Measurements from ENCODE around the gene YTHDC1. TPM values are rescaled to one million over a fixed set of nuclear protein-coding genes. Genes with fewer than 3 reads are reported as not detected.

The YTHDC1 gene
- total RNA-seq, 6 donors from 2014 or later, result 54.1 to 137 (median 76.3) TPM

GRCh38 chr4:68272380-68272779, 77.5 kb downstream of the YTHDC1 start:
- no peaks in the 10 kb centered on the region for H3K36me3 ChIP-seq
- ATAC-seq (ENCODE audit: low FRiP score in 2 of 2), result peak in 1 of 2 donors; percentile 27
- H3K9me3 ChIP-seq, result no peaks in the 10 kb centered on the region
- no peak for TF ChIP-seq EP300 (IDR thresholded peaks at IDR 0.05)
- peak overlapping the region in 1 of 4 donors; percentile 15 for H3K4me3 ChIP-seq
- H3K27ac ChIP-seq, result no peak overlapping the region
- DNase-seq, result no peak
- peaks cover 0 to 3% (median 0%) of the 10 kb centered on the region in 4 donors for H3K4me1 ChIP-seq
- no peaks in the 10 kb centered on the region for H3K27me3 ChIP-seq
- WGBS, 2 donors, result 49 to 60% methylated on average over 2 of the region's 2 CpGs

- H3K27me3 ChIP-seq, result no peaks in the 10 kb centered on the region
- H3K27ac ChIP-seq, result no peak overlapping the region
- TF ChIP-seq EP300 (IDR thresholded peaks at IDR 0.05), result no peak
- peak; percentile 51 to 80 (median 76) for TF ChIP-seq CTCF (IDR thresholded peaks at IDR 0.05)
- DNase-seq (no peak), ATAC-seq (ENCODE audit: low FRiP score in 2 of 2) (peak in 1 of 2 donors; percentile 90)
- peaks cover 0 to 3% (median 0%) of the 10 kb centered on the region in 4 donors for H3K4me1 ChIP-seq
- 29 to 40% methylated on average over 11 of the region's 11 CpGs for WGBS, 2 donors
- no peaks in the 10 kb centered on the region for H3K9me3 ChIP-seq
- peak overlapping the region in 1 of 4 donors; percentile 15 for H3K4me3 ChIP-seq
- H3K36me3 ChIP-seq, result no peaks in the 10 kb centered on the region
These were observed 78.0 kb downstream of the YTHDC1 start for GRCh38 chr4:68271851-68272357.

GRCh38 chr4:68267433-68267944, 82.4 kb downstream of the YTHDC1 start:
- Histone ChIP-seq H3K4me3 (no peak overlapping the region), H3K27me3 (no peaks in the 10 kb centered on the region), H3K4me1 (peaks cover 0 to 3% (median 0%) of the 10 kb centered on the region in 4 donors), H3K36me3 (no peaks in the 10 kb centered on the region), H3K9me3 (no peaks in the 10 kb centered on the region), H3K27ac (no peak overlapping the region)
- TF ChIP-seq POLR2A (IDR thresholded peaks at IDR 0.05), result no peak
- no peak for TF ChIP-seq EP300 (IDR thresholded peaks at IDR 0.05)
- TF ChIP-seq CTCF (IDR thresholded peaks at IDR 0.05), result no peak
- TF ChIP-seq POLR2AphosphoS5 (IDR thresholded peaks at IDR 0.05), result no peak
- DNase-seq (no peak), ATAC-seq (ENCODE audit: low FRiP score in 2 of 2) (no peak)
- WGBS, 2 donors, result 53 to 63% methylated on average over 2 of the region's 2 CpGs

GRCh38 chr4:68264875-68265565, 84.9 kb downstream of the YTHDC1 start:
- no peaks in the 10 kb centered on the region for H3K9me3 ChIP-seq
- no peaks in the 10 kb centered on the region for H3K27me3 ChIP-seq
- no peak for TF ChIP-seq EP300 (IDR thresholded peaks at IDR 0.05)
- TF ChIP-seq CTCF (IDR thresholded peaks at IDR 0.05), result no peak
- TF ChIP-seq POLR2A (IDR thresholded peaks at IDR 0.05), result no peak
- TF ChIP-seq POLR2AphosphoS5 (IDR thresholded peaks at IDR 0.05), result no peak
- no peak overlapping the region for H3K4me3 ChIP-seq
- H3K36me3 ChIP-seq, result no peaks in the 10 kb centered on the region
- H3K4me1 ChIP-seq, result peaks cover 0 to 3% (median 0%) of the 10 kb centered on the region in 4 donors
- H3K27ac ChIP-seq, result no peak overlapping the region
- DNase-seq (no peak), ATAC-seq (ENCODE audit: low FRiP score in 2 of 2) (no peak)
- WGBS, 2 donors, result 65 to 69% methylated on average over 3 of the region's 3 CpGs

Small RNA genes within 50 kb of the gene (small RNA-seq; reads per million reads assigned to genes)
- gene MT2P1, result 0 reads per million in 4 donors

Other genes starting within 250 kb of the YTHDC1 start
- gene TMPRSS11F, start 220.2 kb downstream of the YTHDC1 start, total RNA-seq, result not detected
- not detected for gene TMPRSS11B, start 104.4 kb downstream of the YTHDC1 start, total RNA-seq
- not detected for gene TMPRSS11E, start 97.4 kb upstream of the YTHDC1 start, total RNA-seq
- under 1 TPM in 1 of 6 donors, not detected in 5; 0.27 TPM for gene UGT2B17, start 226.2 kb upstream of the YTHDC1 start, total RNA-seq